HG02610 (cell line): ENCODE results near the gene IRX4.
"Not testable (repeated sequence)": the region's sequence is repeated elsewhere in the genome, so short reads cannot be mapped to it uniquely, and the experiment has no call there.

Experiments used
- ATAC-seq: cut with Tn5 transposase; IDR thresholded peaks from one replicate; pipeline ENCODE4 v1.9.1; 2021; ENCODE audit warnings: mild to moderate bottlenecking, moderate library complexity; ENCODE audit not compliant: unreplicated experiment

Gene IRX4

GRCh38 chr5:1879292-1880263 lies 3.1 kb downstream of the IRX4 start:
- no peak for ATAC-seq

- no peak for ATAC-seq
Observed at GRCh38 chr5:1878050-1878849, 4.5 kb downstream of the IRX4 start.

GRCh38 chr5:1877103-1878049 lies 5.3 kb downstream of the IRX4 start:
- ATAC-seq = no peak

GRCh38 chr5:1876660-1877064 lies 6.1 kb downstream of the IRX4 start:
- no peak for ATAC-seq

- no peak for ATAC-seq
Observed at GRCh38 chr5:1875843-1876659, 6.7 kb downstream of the IRX4 start.

- no peak for ATAC-seq
Observed at GRCh38 chr5:1875281-1875842, 7.4 kb downstream of the IRX4 start.

GRCh38 chr5:1874771-1875220 lies 7.9 kb downstream of the IRX4 start:
- ATAC-seq = no peak

- no peak for ATAC-seq
Observed at GRCh38 chr5:1874348-1874747, 8.4 kb downstream of the IRX4 start.

GRCh38 chr5:1873243-1873959 lies 9.3 kb downstream of the IRX4 start:
- ATAC-seq = no peak

GRCh38 chr5:1871441-1871840 lies 11.3 kb downstream of the IRX4 start:
- ATAC-seq = no peak

- not testable (repeated sequence) for ATAC-seq
Observed at GRCh38 chr5:1870435-1871272, 12.1 kb downstream of the IRX4 start.

GRCh38 chr5:1868886-1869475 lies 13.7 kb downstream of the IRX4 start:
- ATAC-seq = no peak

GRCh38 chr5:1867815-1868143 lies 14.9 kb downstream of the IRX4 start:
- ATAC-seq = no peak

GRCh38 chr5:1867114-1867814 lies 15.5 kb downstream of the IRX4 start:
- ATAC-seq = no peak

- ATAC-seq = no peak
Observed at GRCh38 chr5:1865948-1866347, 16.8 kb downstream of the IRX4 start.

GRCh38 chr5:1865486-1865885 lies 17.2 kb downstream of the IRX4 start:
- ATAC-seq = no peak

GRCh38 chr5:1864896-1865440 lies 17.8 kb downstream of the IRX4 start:
- ATAC-seq = no peak
